Neutrophil (primary cell): ENCODE results near the gene THOC6.

Experiments
- H3K27ac ChIP-seq: fragments of 200-600 bp; sonication (generic); 2 replicates; pipeline ENCODE4 v1.5.1; 2016; ENCODE audit warnings: mild to moderate bottlenecking, moderate library complexity
- H3K27me3 ChIP-seq: fragments of 200-600 bp; sonication (generic); 2 replicates; pipeline ENCODE4 v1.6.0; 2016; ENCODE audit warnings: mild to moderate bottlenecking
- H3K36me3 ChIP-seq: fragments of 200-600 bp; sonication (generic); 2 replicates; pipeline ENCODE4 v1.5.1; 2017
- H3K4me1 ChIP-seq, 2 experiments: fragments of 200-600 bp in 1 of 2; sonication (generic) in 1 of 2; 1 replicate in 1 of 2; 2 replicates in 1 of 2; pipeline versions ENCODE4 v1.5.1 to v1.6.1; 2013 to 2016; ENCODE audit warnings: low read depth in 1 of 2, low read length in 1 of 2, mild to moderate bottlenecking in 1 of 2, moderate library complexity in 1 of 2; ENCODE audit not compliant: control insufficient read depth in 1 of 2, insufficient read depth in 1 of 2
- H3K4me3 ChIP-seq, 2 experiments: fragments of 200-600 bp in 1 of 2; sonication (generic) in 1 of 2; 1 replicate in 1 of 2; 2 replicates in 1 of 2; pipeline ENCODE4 v1.5.1; 2013 to 2016; ENCODE audit warnings: low read depth in 1 of 2, low read length in 1 of 2, mild to moderate bottlenecking in 1 of 2, moderate library complexity in 1 of 2
- H3K9me3 ChIP-seq: fragments of 200-600 bp; sonication (generic); 2 replicates; pipeline ENCODE4 v1.5.1; 2016
- CTCF ChIP-seq: fragments of 200-600 bp; sonication (generic); IDR thresholded peaks from 2 replicates; pipeline ENCODE4 v1.5.1; 2016; ENCODE audit warnings: antibody characterized with exemption

The THOC6 gene

GRCh38 chr16:3060339-3061127, 36.7 kb downstream of the THOC6 start:
- Histone ChIP-seq H3K27ac (peak overlapping the region; percentile 94), H3K36me3 (peaks cover 54% of the 10 kb centered on the region), H3K4me1 (peaks cover 70 to 82% of the 10 kb centered on the region in 2 experiments), H3K27me3 (no peaks in the 10 kb centered on the region), H3K9me3 (no peaks in the 10 kb centered on the region), H3K4me3 (peak overlapping the region; percentile 98 to 99)
- no peak for TF ChIP-seq CTCF

- H3K9me3 ChIP-seq: no peaks in the 10 kb centered on the region
- peaks cover 50 to 62% of the 10 kb centered on the region in 2 experiments for H3K4me1 ChIP-seq
- no peaks in the 10 kb centered on the region for H3K27me3 ChIP-seq
- H3K27ac ChIP-seq: peak overlapping the region; percentile 76
- H3K36me3 ChIP-seq: peaks cover 34% of the 10 kb centered on the region
- peak overlapping the region; percentile 8 to 23 for H3K4me3 ChIP-seq
- no peak for TF ChIP-seq CTCF
Observed at GRCh38 chr16:3062553-3062952, 38.7 kb downstream of the THOC6 start.

- peaks cover 21% of the 10 kb centered on the region for H3K36me3 ChIP-seq
- H3K4me3 ChIP-seq: no peak overlapping the region
- H3K27ac ChIP-seq: no peak overlapping the region
- H3K27me3 ChIP-seq: no peaks in the 10 kb centered on the region
- H3K9me3 ChIP-seq: no peaks in the 10 kb centered on the region
- peaks cover 40 to 49% of the 10 kb centered on the region in 2 experiments for H3K4me1 ChIP-seq
- TF ChIP-seq CTCF: no peak
Observed at GRCh38 chr16:3063625-3064386, 40.0 kb downstream of the THOC6 start.

GRCh38 chr16:3065069-3065741, 41.4 kb downstream of the THOC6 start, which contains the start of gene IL32:
IL32 (plus strand) TSS chr16:3065640; CDS start chr16:3065812, 172 bp downstream.
- Histone ChIP-seq H3K4me1 (peaks cover 40 to 45% of the 10 kb centered on the region in 2 experiments), H3K9me3 (no peaks in the 10 kb centered on the region), H3K4me3 (no peak within 1 kb of the TSS), H3K36me3 (peaks cover 7% of the 10 kb centered on the region), H3K27ac (no peak within 1 kb of the TSS), H3K27me3 (no peaks in the 10 kb centered on the region)
- TF ChIP-seq CTCF: no peak

- Histone ChIP-seq H3K4me3 (no peak overlapping the region), H3K27ac (no peak overlapping the region)
- TF ChIP-seq CTCF: no peak
Observed at GRCh38 chr16:3065742-3066439, 42.1 kb downstream of the THOC6 start.

More at GRCh38 chr16:3065742-3066439, 42.1 kb downstream of the THOC6 start:
- peaks cover under 1% of the 10 kb centered on the region for H3K36me3 ChIP-seq
- no peaks in the 10 kb centered on the region for H3K9me3 ChIP-seq
- peaks cover 40 to 45% of the 10 kb centered on the region in 2 experiments for H3K4me1 ChIP-seq
- H3K27me3 ChIP-seq: no peaks in the 10 kb centered on the region
